Mucosa of rectum (tissue), 2 donors: Measurements from ENCODE around the gene CD274.
"Not testable (repeated sequence)": the region's sequence is repeated elsewhere in the genome, so short reads cannot be mapped to it uniquely, and the experiment has no call there.

ENCODE experiments used
- H3K27ac ChIP-seq, 2 donors: one replicate each; pipeline ENCODE4 v1.7.0; 2013; ENCODE audit warnings: inconsistent platforms in 2 of 2, low read depth in 2 of 2, low read length in 2 of 2
- H3K27me3 ChIP-seq, 2 donors: one replicate each; pipeline ENCODE4 v1.7.0; 2013; ENCODE audit warnings: low read length in 2 of 2; ENCODE audit not compliant: control insufficient read depth in 2 of 2, insufficient read depth in 2 of 2
- H3K36me3 ChIP-seq, 2 donors: one replicate each; pipeline ENCODE4 v1.7.0; 2013; ENCODE audit warnings: low read length in 2 of 2; ENCODE audit not compliant: control insufficient read depth in 2 of 2, insufficient read depth in 2 of 2
- H3K4me1 ChIP-seq, 2 donors: one replicate each; pipeline ENCODE4 v1.7.0; 2013; ENCODE audit warnings: low read length in 2 of 2, mild to moderate bottlenecking in 1 of 2; ENCODE audit not compliant: control insufficient read depth in 2 of 2, insufficient read depth in 2 of 2
- H3K4me3 ChIP-seq, 2 donors: one replicate each; pipeline ENCODE4 v1.7.0; 2013; ENCODE audit warnings: low read length in 2 of 2
- H3K9ac ChIP-seq, 2 donors: one replicate each; pipeline ENCODE4 v1.7.0; 2013; ENCODE audit warnings: low read length in 2 of 2, low read depth in 1 of 2, mild to moderate bottlenecking in 1 of 2
- H3K9me3 ChIP-seq, 2 donors: one replicate each; pipeline ENCODE4 v1.7.0; 2013; ENCODE audit warnings: low read length in 2 of 2; ENCODE audit not compliant: control insufficient read depth in 2 of 2
- donor health status: healthy.
- donor health status: Normal muscosa, but diverticular disease.

Gene CD274

GRCh38 chr9:5494765-5495164, 44.4 kb downstream of the CD274 start:
- H3K4me3 ChIP-seq, H3K4me1 ChIP-seq, H3K27me3 ChIP-seq, H3K9ac ChIP-seq, H3K27ac ChIP-seq, H3K36me3 ChIP-seq, H3K9me3 ChIP-seq: not testable (repeated sequence)

- Histone ChIP-seq H3K9ac (no peak overlapping the region), H3K27me3 (no peaks in the 10 kb centered on the region), H3K4me3 (no peak overlapping the region), H3K27ac (no peak overlapping the region), H3K4me1 (no peaks in the 10 kb centered on the region), H3K9me3 (no peaks in the 10 kb centered on the region), H3K36me3 (no peaks in the 10 kb centered on the region)
Measured at GRCh38 chr9:5499157-5499556, 48.8 kb downstream of the CD274 start.

- Histone ChIP-seq H3K9me3 (no peaks in the 10 kb centered on the region), H3K27me3 (no peaks in the 10 kb centered on the region), H3K4me3 (no peak overlapping the region), H3K9ac (no peak overlapping the region), H3K27ac (no peak overlapping the region), H3K36me3 (no peaks in the 10 kb centered on the region), H3K4me1 (no peaks in the 10 kb centered on the region)
Measured at GRCh38 chr9:5499889-5500398, 49.6 kb downstream of the CD274 start.

GRCh38 chr9:5500441-5501235, 50.3 kb downstream of the CD274 start:
- Histone ChIP-seq H3K27ac (no peak overlapping the region), H3K9me3 (no peaks in the 10 kb centered on the region), H3K27me3 (no peaks in the 10 kb centered on the region), H3K4me1 (no peaks in the 10 kb centered on the region), H3K4me3 (no peak overlapping the region), H3K9ac (no peak overlapping the region), H3K36me3 (no peaks in the 10 kb centered on the region)

- Histone ChIP-seq H3K36me3 (no peaks in the 10 kb centered on the region), H3K4me1 (no peaks in the 10 kb centered on the region), H3K9ac (no peak overlapping the region), H3K27ac (no peak overlapping the region), H3K27me3 (no peaks in the 10 kb centered on the region), H3K4me3 (no peak overlapping the region), H3K9me3 (no peaks in the 10 kb centered on the region)
Measured at GRCh38 chr9:5502553-5502952, 52.2 kb downstream of the CD274 start.

GRCh38 chr9:5509573-5509972, 59.2 kb downstream of the CD274 start:
- Histone ChIP-seq H3K4me1 (no peaks in the 10 kb centered on the region), H3K36me3 (no peaks in the 10 kb centered on the region), H3K4me3 (no peak overlapping the region), H3K27ac (peak overlapping the region in 1 of 2 donors; percentile 3), H3K27me3 (no peaks in the 10 kb centered on the region), H3K9me3 (no peaks in the 10 kb centered on the region), H3K9ac (no peak overlapping the region)

GRCh38 chr9:5510360-5510931, 60.1 kb downstream of the CD274 start, which contains the start of gene PDCD1LG2:
Gene PDCD1LG2, plus strand, starts transcription at chr9:5510531. Its CDS starts 12,016 bp downstream, at chr9:5522547.
- Histone ChIP-seq H3K27me3 (no peaks in the 10 kb centered on the region), H3K9me3 (no peaks in the 10 kb centered on the region), H3K9ac (no peak within 1 kb of the TSS), H3K27ac (peak within 1 kb of the TSS; percentile 30 to 59), H3K36me3 (no peaks in the 10 kb centered on the region), H3K4me1 (no peaks in the 10 kb centered on the region), H3K4me3 (peak within 1 kb of the TSS; percentile 48 to 61)

GRCh38 chr9:5510989-5511388, 60.6 kb downstream of the CD274 start:
- Histone ChIP-seq H3K36me3 (no peaks in the 10 kb centered on the region), H3K4me3 (peak overlapping the region; percentile 48 to 61), H3K4me1 (no peaks in the 10 kb centered on the region), H3K27ac (peak overlapping the region; percentile 30 to 59), H3K9ac (no peak overlapping the region), H3K9me3 (no peaks in the 10 kb centered on the region), H3K27me3 (no peaks in the 10 kb centered on the region)

- Histone ChIP-seq H3K27me3 (no peaks in the 10 kb centered on the region), H3K4me3 (peak overlapping the region in 1 of 2 donors; percentile 17), H3K36me3 (no peaks in the 10 kb centered on the region), H3K4me1 (no peaks in the 10 kb centered on the region), H3K27ac (no peak overlapping the region), H3K9me3 (no peaks in the 10 kb centered on the region), H3K9ac (no peak overlapping the region)
Measured at GRCh38 chr9:5511476-5511875, 61.1 kb downstream of the CD274 start.

GRCh38 chr9:5511935-5512580, 61.7 kb downstream of the CD274 start:
- no peaks in the 10 kb centered on the region for H3K27me3 ChIP-seq
- no peak overlapping the region for H3K27ac ChIP-seq
- no peaks in the 10 kb centered on the region for H3K9me3 ChIP-seq
- peak overlapping the region in 1 of 2 donors; percentile 17 for H3K4me3 ChIP-seq
- H3K4me1 ChIP-seq = no peaks in the 10 kb centered on the region
- H3K9ac ChIP-seq = no peak overlapping the region
- no peaks in the 10 kb centered on the region for H3K36me3 ChIP-seq
